HUDEP-2 (cell line): Measurements from ENCODE around the gene UBXN2A.
A peak's percentile ranks its signal among the peaks of the same experiment; 100 is the strongest.

Source experiments
- DNase-seq, 76 experiments: peaks; one replicate each; lab custom pipeline; 2025; ENCODE audit not compliant: unreplicated experiment in 76 of 76; lab: John Stamatoyannopoulos, UW

UBXN2A gene, protein sequence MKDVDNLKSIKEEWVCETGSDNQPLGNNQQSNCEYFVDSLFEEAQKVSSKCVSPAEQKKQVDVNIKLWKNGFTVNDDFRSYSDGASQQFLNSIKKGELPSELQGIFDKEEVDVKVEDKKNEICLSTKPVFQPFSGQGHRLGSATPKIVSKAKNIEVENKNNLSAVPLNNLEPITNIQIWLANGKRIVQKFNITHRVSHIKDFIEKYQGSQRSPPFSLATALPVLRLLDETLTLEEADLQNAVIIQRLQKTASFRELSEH

DNA sequence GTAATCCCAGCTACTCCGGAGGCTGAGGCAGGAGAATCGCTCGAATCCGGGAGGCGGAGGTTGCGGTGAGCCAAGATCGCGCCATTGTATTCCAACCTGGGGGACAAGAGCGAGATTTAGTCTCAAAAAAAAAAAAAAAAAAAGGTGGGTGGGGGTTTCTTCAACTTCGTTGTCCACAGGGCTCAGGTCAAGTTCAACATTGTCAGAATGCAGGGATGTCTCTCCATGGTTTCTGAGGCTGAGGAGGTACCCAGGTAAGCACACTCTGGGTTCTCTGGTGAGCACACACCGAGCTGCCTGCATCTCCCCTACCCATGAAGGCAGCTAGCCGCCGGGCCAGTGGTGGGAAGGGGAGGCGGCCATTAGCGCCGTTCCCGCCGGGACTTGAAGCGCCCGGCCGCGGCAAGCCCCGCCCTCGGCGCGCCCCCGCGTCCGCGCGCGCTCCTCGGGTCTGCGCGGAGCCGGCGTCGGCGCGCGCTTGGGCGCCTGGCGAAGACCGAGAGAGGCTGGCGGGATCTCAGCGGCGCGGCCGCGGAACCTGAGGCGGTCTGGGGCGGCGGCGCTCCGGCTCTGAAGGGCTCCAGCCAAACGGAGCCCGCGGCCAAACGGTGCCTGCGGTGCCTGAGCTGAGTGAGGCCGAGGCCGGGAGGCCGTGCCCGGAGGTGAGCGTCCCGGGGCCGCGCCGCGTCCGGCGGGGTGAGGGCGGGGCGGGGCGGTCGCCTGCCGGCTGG is at the start of gene UBXN2A:
UBXN2A (plus strand) TSS at position 477 of the 731 bp plus-strand sequence. CDS start 17,852 bp downstream, outside the sequence.
- peak in 62 of 76 experiments; percentile 2 to 76 (median 55) for DNase-seq

DNA sequence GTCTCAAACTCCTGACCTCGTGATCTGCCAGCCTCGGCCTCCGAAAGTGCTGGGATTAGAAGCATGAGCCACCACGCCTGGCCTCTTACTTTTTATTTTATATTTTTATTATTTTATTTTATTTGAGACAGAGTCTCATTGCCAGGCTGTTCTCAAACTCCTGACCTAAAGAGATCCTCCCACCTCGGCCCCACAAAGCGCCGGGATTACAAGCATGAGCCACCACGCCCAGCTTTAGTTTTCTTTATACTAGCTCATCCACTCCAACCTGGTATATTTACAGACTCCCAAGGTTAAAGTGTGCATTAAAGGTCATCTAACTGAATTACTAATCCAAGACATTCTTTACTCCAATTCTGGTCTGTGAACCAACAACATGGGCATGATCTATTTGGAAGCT is 40.1 kb upstream of the UBXN2A start:
- DNase-seq = no peak

DNA sequence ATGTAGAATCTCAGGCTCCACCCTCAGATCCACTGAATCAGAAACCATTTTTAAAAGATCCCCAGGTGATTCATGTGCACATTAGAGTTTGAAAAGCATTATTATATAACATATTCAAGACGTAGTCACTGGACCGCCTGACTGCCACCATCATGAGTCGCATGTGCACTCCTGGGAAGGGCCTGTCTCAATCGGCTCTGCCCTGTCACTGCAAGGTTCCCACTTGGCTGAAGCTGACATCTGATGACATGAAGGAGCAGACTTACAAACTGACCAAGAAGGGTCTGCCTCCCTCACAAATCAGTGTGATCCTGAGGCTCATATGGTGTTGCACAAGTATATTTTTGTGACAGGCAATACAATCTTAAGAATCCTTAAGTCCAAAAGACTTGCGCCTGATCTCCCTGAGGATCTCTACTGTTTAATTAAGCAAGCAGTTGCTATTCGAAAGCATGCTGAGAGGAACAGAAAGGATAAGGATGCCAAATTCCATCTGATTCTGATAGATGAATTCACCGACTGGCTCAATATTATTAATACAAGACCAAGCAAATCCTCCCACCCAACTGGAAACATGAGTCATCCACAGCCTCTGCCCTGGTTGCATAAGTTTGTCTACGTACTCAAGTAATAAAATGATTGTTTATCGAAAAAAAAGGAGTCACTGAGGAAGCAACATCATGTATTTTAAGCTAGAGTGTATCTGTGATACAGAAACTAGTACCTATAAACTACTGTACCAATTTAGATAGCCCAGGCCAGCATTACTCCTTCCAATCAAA is 39.5 kb upstream of the UBXN2A start:
- DNase-seq = no peak

DNA sequence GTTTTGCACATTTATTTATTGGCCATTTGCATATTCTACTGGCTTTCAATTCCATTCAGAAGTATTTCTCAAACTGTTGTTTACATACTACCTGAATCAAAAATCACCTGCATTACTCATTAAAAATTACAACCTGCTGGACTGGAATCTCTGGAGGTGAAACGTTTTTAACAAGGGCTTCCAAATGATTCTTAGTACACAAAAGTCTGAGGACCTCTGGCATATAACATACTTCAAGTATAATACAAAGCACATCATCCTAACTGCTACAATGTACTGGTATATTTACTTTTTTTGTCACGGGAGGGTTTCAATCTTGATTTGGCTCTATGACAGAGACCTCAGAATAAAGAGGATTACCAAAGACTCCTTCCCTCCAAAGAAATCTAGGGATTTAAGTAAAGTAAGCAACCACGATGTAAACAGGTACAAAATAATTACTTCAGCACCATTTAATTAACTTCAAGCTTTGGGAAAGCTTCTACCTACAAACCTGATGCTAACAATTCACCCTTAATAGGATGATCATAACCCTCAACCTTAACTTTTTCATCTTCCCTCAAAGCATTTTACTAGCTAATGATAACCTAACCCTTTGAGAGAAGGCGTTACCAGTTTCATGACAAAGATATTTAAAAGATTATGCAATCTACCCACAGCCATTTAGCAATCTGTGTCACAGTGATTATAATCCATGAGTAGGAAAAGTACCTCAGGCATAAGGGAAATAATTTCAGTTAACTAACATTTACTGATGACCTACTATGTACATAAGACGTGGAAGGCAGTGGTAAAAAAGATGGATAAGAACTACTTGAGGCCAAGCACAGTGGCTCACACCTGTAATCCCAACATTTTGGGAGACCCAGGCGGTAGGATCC is 38.1 kb upstream of the UBXN2A start:
- no peak for DNase-seq

DNA sequence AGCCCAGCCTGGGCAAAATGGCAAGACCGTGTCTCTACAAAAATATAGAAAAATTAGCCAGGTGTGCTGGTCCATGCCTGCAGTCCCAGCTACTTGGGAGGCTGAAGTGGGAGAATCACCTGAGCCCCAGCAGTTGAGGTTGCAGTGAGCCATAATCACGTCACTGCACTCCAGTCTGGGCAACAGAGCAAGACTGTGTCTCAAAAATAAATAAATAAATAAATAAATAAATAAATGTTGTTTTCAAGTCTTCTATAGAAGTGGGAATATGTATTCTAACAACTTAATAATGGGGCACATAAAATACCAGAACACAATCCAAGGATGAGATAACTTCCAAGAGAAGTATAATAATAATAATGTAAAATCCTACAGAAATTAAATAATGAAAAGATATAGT is 37.2 kb upstream of the UBXN2A start:
- DNase-seq = no peak

DNA sequence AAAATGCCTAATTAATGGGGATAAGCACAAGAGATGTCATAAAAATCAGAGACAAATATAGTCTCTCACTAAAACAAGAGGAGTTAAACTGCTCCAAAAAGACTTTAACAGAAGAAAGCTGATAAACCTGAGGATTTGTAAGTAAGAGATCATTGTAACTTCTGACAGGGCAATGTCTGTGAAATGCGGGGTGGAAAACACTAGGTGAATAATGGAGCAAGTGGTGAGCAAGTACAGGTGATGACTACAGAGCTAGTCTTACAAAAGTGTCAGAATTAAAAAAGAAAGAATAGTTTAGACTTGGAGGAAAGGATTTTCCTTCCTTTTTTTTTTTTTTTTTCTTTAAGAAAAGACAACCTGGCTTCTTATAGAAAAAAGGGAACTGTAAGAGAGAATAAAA is 36.0 kb upstream of the UBXN2A start:
- DNase-seq = no peak

DNA sequence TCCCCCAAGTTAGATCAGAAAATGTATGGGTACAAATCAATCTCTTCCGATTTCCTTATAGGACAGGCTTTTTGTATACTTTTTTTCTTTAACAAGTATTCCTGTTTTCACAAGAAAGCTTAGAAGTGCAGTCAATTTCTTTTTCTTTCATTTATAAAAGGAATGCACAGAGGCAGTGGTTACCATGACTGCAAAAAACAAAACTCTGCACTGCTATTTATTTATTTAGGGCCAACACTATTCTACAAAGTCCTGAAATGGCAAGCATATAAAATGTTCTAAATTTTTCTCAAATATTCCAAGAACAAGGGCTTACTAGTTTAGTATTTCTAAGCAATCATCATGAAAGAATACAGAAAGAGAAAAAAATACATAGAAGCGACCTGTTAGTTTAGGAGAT is 35.6 kb upstream of the UBXN2A start:
- DNase-seq = no peak

DNA sequence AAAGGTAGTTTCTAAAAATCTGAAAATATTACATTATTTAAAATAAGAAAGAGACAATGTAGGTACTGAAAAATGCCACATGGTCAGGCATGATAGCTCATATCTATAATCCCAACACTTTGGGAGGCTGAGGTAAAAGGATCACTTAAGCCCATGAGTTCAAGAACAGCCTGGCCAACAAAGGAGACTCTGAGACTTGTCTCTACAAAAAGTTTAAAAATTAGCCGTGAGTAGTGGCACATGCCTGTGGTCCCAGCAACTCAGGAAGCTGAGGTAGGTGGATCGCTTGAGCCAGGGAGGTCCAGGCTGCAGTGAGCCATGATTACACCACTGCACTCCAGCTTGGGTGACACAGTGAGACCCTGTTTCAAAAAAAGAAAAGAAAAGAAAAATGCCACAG is 35.1 kb upstream of the UBXN2A start:
- DNase-seq = peak in 2 of 76 experiments; percentile 3 to 6

DNA sequence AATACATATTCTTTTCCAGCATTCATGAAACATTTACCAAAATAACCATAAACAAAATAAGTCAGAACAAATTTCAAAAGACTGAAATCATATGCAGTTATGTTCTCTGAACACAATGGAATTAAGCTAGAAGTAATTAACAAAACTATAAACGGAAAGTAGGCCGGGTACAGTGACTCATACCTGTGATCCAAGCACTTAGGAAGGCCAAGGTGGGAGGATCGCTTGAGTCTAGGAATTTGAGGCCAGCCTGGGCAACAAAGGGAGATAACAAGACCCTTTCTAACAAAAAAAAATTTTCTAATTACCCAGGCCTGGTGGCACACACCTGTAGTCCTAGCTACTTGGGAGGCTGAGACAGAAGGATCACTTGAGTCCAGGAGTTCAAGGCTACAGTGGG is 28.2 kb upstream of the UBXN2A start:
- no peak for DNase-seq

DNA sequence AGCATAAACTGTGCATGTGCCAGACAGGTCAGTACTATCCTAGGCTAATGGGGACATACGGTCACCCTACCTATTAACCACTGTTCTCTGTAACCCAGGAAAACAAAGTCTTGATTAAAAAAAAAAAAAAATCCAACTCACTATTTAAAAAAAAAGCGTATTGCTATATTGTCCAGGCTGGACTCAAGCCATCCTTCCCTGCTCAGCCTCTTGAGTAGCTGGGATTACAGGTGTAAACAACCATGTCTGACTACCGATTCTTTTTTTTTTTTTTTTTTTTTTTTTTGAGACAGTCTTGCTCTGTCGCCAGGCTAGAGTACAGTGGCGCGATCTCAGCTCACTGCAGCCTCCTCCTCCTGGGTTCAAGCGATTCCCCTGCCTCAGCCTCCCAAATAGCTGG is 24.9 kb upstream of the UBXN2A start:
- DNase-seq = no peak

DNA sequence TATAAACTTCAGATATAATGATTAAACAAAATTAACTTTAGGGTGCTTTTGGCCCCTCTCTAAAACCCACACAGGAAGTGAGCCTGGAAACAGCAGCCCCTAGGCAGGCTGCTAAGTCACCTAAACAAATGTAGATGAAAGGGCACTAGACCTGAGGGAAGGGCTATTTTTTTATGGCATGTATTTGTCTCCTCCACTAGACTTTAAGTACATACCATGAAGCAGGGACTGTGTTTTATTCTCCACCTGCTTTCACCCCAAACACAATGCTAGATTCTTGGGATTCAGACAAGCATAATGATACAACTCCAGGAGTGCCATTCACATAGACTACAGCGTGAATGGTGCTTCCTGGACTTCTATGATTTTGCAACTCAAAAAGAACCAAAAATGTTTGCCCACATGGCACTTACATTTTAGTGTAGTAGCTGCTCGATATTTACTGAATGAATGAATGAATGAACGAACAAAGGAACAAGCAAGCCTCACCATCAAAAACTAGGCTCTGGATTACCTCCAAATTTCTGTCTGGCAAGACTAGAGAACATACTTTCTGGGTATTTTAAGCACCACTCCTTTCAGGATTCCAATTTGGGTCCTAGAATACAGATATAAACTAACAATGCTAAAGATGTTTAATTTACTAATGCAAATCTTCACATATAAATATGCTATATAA is 23.4 kb upstream of the UBXN2A start:
- no peak for DNase-seq

DNA sequence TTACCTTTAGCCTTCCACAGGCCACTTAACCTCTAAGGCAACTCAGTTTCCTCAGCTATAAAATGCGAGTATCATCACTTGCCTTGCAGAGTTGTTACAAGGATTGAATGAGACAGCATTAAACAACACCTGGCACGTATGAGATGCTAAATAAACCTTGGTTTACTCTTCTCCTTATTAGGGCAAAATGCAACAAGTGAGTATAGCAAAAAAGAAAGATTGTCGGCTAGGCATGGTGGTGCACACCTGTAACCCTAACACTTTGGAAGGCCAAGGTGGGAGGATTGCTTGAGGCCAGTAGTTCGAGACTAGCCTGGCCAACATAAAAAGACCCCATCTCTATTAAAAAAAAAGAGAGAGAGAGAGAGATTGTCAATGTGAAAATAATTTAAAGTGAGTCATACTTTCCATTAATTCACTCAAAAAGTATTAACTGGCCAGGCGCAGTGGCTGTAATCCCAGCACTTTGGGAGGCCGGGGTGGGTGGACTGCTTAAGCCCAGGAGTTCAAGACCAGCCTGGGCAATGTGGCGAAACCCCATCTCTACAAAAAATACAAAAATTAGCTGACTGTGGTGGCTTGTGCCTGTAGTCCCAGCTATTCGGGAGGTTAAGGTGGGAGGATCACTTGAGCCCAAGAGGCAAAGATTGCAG is 21.3 kb upstream of the UBXN2A start:
- no peak for DNase-seq

DNA sequence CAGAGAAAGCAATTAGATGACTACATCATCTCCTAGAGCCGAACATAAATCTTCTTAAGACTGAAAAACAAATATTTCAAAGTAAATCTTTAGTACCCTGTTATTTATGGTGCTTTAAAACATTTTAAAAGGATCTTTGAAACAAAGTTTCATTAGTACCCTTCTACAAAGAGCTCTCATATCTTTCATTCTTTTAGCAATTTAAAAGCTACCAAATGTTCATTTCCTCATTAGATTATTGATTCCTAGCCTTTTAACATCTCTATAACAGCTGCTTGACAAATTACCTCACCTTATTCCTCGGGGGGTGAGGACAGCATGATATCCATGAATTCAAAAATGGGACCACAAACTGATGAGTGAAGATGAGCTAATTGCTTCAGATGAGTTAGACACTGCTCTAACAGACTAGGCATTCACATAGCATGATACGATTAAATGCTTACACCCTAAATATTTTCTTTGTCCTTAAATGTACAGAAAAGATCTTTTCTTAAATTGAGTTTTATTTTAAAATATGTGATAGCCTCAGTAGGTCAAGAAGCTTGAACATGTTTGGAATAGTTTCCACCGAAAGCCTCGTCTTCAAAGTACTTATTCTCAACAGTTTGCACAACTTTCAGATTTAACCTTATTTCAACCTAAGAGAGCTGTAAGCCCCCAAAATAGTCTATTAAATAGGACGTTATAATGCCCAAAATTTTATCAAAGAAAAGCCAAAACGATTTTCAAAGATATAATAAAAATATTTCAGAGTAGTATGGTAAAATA is 15.5 kb upstream of the UBXN2A start:
- no peak for DNase-seq

DNA sequence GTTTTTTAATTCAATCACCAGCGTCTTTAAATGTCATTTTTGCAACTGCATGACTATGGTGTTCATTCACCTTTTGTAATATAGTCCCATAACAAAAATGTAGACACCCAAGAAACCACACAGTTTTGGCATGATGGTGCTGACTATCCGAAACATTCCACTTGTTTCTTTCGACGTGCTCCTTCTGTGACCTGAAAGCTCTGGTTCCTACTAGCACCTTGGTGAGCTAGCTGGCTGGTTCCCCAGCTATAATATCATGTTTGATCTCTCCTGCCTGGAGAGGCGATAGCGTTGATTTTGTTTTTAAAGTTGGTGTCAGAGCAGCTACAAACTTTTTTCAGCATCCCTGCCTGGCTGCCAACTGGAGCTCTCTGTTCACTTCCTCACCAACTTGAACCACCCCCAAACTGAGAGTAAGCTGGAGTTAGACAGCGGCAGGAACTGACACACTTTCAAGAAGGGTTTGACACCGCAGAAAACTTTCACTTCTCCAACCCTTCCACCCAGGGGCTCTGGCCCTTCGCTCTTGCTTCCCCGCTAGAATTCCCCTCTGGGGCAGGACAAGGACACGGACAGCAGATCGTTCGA is 14.5 kb upstream of the UBXN2A start:
- peak in 61 of 76 experiments; percentile 3 to 65 (median 35) for DNase-seq

DNA sequence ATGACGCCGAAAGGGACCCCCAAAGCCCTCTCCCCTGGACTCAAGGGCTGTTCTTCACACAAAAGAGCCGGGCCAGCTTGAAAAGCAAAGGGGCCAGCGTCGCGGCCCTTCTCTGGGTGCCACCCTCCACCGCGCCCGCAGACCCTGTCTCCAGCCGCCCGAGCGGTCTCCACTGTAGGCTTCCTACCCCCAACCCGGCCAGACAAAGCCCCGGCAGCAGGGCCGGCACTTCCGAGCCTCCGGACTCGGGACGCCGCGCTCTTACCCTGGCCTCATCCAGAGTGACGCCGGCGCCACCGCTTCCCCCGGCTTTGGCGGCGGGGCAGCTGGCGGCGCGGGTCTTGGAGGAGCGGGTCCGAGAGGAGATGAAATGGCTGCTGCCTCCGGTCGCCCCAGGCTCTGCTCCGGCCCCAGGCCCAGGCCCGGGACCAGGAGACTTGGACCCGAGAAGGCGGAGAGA is 13.9 kb upstream of the UBXN2A start:
- DNase-seq = peak in 16 of 76 experiments; percentile 6 to 62 (median 42)

DNA sequence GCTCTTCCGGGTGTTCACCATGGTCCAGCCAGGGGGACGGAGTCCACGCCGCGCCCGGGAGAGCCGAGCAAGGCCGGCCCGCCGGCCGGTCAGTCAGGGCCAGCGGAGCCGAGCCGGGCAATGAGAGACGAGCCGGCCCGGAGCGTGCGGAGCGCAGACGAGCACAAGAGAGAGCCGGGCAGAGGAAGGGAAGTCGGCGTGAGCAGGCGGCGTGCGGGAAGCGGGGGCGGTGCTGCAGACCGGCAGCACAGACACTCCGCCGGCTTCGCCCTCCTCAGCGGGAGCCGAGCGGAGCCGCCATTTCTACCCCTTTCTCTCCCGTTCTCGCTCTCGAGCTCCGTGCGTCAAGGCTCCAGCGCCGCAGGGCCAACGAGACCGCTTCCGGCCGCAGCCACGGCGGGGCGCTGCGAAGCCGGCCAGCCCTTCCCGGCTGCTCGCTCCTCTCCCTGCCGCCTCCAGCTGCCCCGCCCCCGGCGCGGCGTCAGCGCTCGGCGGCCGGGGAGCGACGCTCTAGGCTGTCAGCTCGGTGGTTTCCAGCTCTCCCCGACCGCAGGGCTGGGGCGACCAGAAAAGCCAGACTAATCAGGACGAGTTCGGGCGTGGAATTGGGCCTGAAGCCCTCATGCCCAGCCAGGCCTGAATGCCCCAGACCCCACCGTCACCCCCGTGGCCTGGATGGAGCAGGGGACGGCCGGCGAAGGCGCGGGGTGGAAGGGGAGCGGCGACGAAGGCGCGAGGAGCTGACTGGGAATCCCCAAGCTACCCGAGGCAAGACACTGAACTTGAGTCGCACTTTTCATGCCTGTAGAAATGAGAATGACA is 13.3 kb upstream of the UBXN2A start, which contains the start of gene ATAD2B:
ATAD2B (minus strand) TSS at position 374 of the 822 bp plus-strand sequence; CDS start at position 21, 353 bp downstream.
- peak in 74 of 76 experiments; percentile 30 to 94 (median 86) for DNase-seq

DNA sequence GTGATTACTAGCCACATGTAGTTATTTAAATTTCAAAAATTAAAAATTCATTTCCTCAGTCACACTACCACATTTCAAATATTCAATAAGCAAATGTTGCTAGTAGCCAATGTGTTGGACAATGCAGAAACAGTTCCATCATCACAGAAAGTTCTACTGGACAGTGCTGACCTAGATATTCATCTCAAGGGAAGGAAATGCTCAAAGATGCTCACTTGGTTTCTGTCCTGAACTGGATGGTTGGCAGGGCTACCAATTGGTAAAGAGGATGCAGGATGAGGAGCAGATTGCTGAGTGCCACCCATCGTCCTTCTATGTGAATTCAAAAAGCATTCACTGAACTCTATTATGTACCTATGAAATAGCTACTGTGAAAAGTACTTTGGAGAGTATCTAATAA is 6.0 kb upstream of the UBXN2A start:
- no peak for DNase-seq
